CD4-positive, alpha-beta T cell treated with Interleukin-10 for 1 hour (primary cell): ENCODE measurements around the gene FAM53A.
"Not testable (repeated sequence)": the region's sequence is repeated elsewhere in the genome, so short reads cannot be mapped to it uniquely, and the experiment has no call there.

Experiments
- DNase-seq: peaks from one replicate; pipeline ENCODE4 v3.0.0-alpha.2; 2020

The FAM53A gene

DNA sequence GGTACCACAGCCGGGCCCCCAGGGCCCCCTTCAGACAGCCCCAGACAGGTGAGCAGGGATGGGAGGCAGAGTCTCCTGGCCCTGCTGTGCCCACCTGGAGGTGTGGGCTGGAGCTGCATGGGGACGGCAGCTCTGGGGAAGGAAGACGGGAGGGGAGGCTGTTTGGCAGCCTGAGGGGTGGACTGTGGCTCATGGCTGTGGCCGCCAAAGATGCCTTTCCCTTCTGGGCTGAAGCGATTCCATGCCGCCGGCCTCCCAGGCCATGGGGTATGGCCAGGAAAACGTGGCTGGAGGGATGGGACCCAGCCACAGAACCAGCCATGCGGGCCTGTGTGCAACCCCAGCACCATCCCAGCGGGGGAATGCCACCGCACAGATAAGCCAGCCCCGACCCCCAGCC, 65.7 kb downstream of the FAM53A start:
- DNase-seq, result no peak

DNA sequence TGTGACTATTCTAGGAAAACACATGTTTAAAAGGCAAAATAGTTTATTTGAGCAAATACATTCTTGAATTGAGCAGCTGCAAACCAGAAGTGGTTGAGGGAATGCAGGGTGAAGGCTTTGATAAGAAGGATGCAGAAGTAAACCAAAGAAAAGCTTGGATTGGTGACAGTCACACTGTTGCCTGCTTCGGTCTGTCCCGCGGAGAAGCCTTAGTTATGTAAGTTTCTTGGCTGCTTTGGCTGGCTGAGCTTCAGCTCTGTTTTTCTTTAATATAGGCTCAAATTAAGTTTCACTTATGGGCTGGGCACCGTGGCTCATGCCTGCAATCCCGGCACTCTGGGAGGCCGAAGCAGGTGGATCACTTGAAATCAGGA, 67.6 kb downstream of the FAM53A start:
- DNase-seq, result no peak

DNA sequence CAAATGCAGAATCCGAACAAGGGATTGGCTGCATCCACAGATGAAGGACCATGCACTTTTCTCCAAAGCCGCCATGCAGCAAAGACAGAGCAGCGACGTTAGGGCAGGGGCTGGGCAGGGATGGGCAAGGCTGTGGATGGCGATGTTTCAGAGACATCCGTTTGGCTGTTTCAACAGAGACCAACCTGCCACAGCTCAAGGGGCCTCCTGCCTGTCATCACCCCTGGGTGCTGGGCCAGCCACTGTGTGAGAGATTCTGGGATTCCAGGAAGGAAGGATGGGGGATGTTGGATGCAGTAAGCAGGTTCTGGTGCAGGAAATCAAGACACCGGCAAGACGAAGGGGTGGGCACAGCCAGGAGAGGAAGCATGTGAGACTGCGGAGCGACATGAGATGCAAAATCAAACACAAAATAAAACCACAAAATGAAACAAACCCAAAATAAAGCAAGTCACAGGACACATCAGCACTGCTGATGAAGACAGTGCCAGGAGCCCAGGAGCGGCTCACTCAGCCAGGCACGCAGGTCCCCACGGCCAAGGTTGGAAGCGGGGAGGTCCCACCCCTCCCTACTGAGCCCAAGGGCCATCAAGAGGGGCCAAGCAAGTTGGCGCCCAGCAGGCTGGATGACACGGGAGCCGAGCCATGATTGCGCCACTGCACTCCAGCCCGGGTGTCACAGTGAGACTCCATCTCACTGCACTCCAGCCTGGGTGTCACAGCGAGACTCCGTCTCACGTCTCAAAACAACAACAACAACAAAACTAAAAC, 68.1 kb downstream of the FAM53A start:
- DNase-seq, result peak; percentile 17

DNA sequence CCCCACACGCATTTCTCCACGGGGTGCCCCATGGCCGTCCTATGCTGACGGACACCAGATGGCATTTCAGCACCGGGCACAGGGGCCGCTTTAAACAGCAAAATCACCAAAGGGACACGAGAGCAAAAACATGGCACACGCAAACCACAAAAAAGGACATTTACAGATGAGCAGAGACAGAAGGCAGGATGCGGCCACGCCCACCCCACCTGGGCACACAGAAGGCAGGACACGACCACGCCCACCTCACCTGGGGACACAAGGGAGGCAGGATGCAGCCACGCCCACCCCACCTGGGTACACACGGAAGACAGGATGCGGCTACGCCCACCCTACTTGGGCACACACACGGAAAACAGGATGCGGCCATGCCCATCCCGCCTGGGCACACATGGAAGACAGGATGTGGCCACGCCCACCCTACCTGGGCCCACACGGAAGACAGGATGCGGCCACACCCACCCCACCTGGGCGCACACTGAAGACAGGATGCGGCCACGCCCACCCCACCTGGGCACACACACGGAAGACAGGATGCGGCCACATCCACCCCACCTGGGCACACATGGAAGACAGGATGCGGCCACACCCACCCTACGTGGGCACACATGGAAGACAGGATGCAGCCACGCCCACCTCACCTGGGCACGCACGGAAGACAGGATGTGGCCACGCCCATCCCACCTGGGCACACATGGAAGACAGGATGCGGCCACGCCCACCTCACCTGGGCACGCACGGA, 69.1 kb downstream of the FAM53A start:
- DNase-seq, result peak; percentile 21

DNA sequence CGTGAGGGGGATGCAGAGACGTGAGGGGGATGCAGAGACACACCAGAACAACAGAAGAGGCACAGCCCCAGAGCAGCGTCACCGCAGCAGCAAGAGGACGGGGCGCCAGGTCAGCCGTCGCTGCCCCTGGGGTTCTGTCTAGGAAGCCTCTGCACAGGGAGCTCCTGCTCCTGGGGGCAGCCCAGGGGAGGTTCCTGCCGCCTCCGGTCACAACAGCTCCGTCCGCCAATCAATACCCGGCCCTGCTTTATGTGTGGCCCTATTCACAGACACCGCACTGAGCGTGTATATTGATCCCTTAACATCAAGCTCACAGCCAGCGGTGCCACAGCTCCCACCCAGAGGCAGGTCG, 69.6 kb downstream of the FAM53A start:
- no peak for DNase-seq

- no peak for DNase-seq
These were observed 70.1 kb downstream of the FAM53A start for GRCh38 chr4:1614049-1614448.

- no peak for DNase-seq
These were observed 71.0 kb downstream of the FAM53A start for GRCh38 chr4:1613099-1613495.

GRCh38 chr4:1612278-1613098, 71.6 kb downstream of the FAM53A start:
- DNase-seq, result no peak

GRCh38 chr4:1611501-1611870, 72.6 kb downstream of the FAM53A start:
- no peak for DNase-seq

DNA sequence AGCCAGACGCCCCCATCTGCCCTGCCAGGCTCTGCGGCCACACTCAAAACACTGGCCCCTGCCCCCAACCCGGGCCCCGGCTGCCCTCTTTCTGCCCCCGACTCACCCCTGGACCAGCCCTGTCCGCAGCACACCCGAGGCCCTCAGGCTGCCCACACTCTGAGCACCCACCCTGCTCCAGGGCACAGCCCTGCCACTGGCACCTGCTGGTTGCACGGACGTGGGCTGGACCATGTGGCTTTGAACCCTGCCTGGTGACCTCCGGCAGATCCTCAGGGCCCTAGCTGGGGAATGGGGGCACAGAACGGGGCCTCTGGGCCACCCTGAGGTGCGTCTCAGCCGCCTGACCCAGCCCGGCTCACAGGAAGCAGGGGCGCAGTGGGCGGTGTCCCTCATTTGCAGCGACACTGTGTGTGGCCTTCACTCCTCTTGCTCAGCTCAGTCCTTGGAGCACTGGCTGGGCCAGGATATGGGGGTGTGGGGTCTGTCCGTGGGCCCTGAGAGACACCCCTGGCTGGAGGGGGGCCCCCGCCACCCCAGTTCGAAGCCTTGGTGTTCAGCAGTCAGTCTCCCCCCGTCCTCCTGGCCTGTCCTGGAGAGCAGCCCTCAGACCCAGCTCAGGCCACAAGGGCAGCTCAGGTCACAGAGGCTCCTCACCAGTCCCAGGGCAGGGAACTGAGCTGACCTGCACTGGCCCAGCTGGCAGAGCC, 73.2 kb downstream of the FAM53A start:
- DNase-seq, result no peak

GRCh38 chr4:1609901-1610790, 74.0 kb downstream of the FAM53A start:
- DNase-seq, result no peak

DNA sequence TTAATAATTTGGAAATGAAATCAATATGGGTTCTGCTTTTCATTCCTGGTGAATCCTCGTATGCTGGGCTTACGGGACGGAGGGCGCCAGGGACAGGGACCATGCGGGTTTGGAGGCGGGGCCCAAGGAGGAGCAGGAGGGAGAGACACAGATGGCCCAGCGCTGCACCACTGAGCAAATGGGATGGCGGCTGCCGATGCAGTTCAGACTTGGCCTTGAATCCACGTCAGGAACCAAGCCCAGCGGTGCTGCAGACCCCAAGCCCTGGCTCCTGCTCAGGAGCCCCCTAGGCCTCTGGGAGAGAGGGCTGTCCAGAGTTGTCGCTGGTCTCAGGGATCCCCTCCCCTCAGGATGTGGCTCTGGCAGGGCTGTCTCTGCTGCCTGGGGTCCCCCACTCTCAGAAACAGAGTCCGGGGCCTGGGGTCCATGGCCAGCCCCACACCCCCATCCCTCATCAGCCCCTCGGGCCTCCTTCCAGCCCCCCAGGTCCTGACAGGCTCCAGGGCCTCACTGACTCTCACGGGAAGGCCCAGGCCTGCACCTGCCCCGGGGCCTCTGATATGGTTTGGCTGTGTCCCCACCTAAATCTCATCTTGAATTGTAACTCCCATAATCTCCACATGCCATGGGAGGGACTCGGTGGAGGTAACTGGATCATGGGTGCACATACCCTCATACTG, 75.2 kb downstream of the FAM53A start:
- no peak for DNase-seq

- no peak for DNase-seq
These were observed 75.8 kb downstream of the FAM53A start for GRCh38 chr4:1608196-1608820.

- not testable (repeated sequence) for DNase-seq
These were observed 76.5 kb downstream of the FAM53A start for GRCh38 chr4:1607436-1608195.

- DNase-seq, result peak; percentile 78
These were observed 79.4 kb downstream of the FAM53A start for GRCh38 chr4:1604706-1605205.

- no peak for DNase-seq
These were observed 79.9 kb downstream of the FAM53A start for GRCh38 chr4:1604181-1604705.

DNA sequence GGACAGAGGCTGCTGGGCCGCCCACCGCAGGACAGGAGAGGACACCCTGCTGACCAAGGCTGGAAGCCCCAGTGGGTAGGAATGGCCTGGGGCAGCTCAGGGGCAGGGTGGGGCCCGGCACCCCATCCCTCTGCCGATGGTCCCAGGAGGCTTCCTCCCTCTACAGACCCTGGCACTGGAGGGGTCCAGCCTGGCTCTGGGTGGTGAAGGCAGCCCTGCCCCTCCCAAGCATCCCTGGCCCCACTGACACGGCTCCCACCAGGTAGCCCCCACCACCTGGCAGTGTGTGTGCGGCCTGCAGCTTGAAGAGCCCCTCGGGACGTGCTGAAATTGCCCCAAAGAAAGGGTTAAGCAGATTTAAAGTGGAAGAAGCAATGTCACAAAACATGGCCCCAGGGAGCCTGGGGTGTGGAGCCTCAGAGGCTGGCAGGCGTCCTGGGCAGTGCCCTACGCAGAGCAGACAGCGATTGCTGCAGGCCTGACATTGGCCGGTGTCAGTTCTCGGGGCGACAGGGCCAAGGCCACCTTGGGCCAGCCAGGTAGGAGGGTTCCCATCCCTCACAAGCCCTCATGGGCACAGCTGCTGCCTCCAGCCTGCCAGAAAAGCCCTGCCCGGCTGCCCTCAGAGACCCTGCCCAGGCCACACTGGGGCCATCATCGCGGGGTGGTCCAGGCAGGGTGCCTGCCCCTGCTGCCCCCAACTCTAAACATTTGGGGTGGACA, 80.5 kb downstream of the FAM53A start:
- DNase-seq, result no peak

DNA sequence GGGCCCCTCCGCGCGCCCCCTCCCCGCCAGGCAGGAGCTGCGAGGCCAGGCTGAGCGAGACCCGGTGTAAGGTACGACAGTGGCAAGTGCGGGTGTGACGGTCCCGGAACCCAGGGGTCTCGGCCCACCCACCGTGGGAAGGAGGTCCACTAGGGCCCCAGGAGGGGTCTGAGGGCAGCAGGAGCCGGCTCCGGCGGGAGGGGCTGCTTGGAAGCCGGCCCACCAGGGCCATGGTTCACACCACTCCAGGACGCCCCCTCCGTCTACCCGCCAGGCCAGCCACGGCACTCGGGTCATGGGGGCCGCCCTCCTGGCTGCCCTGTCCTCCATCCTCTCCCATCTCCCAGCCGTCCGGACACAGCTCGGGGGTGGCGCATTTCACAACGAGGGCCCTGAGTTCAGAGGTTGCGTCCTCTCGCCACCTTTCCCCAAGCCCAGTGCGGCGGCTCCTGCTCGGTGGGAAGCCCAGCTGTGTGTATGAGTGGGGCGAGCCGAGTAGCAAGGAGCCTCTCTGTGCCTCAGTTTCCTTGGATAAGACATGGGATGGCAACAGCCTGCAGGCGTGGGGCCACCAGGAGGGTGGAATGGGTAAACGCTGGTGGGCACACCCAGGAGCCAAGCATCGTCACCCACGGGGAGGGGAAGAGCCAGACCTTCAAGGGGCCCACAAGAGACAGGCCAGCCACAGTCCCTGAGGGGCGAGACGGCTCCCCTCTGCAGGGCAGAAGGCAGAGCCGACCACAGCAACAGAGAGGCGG, 81.3 kb downstream of the FAM53A start:
- DNase-seq, result no peak
